GM10248 (cell line): ENCODE measurements around the gene DCTPP1.
A peak's percentile ranks its signal among the peaks of the same experiment; 100 is the strongest.

Experiments
- CTCF ChIA-PET: fragments of 300-600 bp; sonication (Branson Sonifier 250); formaldehyde crosslinking; extraction: SDS; loops from one replicate; lab custom pipeline; 2021; ENCODE audit warnings: antibody characterized with exemption; lab: Yijun Ruan, JAX
- POLR2A ChIA-PET: fragments of 350-650 bp; sonication (Branson Sonifier 250); formaldehyde crosslinking; extraction: SDS; loops from one replicate; lab custom pipeline; 2020; ENCODE audit warnings: antibody characterized with exemption; lab: Yijun Ruan, JAX
- DNase-seq: peaks from one replicate; pipeline ENCODE4 v3.0.0; 2012; ENCODE audit errors: extremely low spot score
- CTCF ChIP-seq: IDR thresholded peaks from 2 replicates; pipeline ENCODE4 v1.5.1; 2012; ENCODE audit warnings: mild to moderate bottlenecking, low read depth; ENCODE audit errors: extremely low read depth, missing control alignments, control extremely low read depth

The DCTPP1 gene

GRCh38 chr16:30395155-30395991, 34.5 kb downstream of the DCTPP1 start, which contains the start of gene ZNF48:
ZNF48 (plus strand) TSS chr16:30395420; CDS start chr16:30395795, 375 bp downstream.
- DNase-seq = peak; percentile 81
- CTCF ChIA-PET = interaction anchor here (0.8 to 4.8 kb wide), 13 partner anchors 11 to 219 kb away, joined by 3 to 30 read pairs (median 7); partner anchors contain the start of genes DCTPP1, ITGAL, SEPTIN1 and ZNF747
- POLR2A ChIA-PET = interaction anchor here (0.5 to 1.6 kb wide), 3 partner anchors 18 to 46 kb away, joined by 3 to 6 read pairs (median 4); no protein-coding TSS in a partner anchor
- TF ChIP-seq CTCF = peak; percentile 62

GRCh38 chr16:30394592-30395154, 35.2 kb downstream of the DCTPP1 start:
- ChIA-PET CTCF (interaction anchor here (0.8 to 4.8 kb wide), 11 partner anchors 12 to 220 kb away, joined by 3 to 30 read pairs (median 7); partner anchors contain the start of genes DCTPP1, SEPTIN1, ZNF747 and ZNF764), POLR2A (interaction anchor here (0.6 to 1.6 kb wide), 2 partner anchors 17 to 38 kb away, joined by 3 to 4 read pairs; no protein-coding TSS in a partner anchor)
- TF ChIP-seq CTCF = no peak
- DNase-seq = no peak

GRCh38 chr16:30383521-30383920, 46.3 kb downstream of the DCTPP1 start:
- DNase-seq = no peak
- TF ChIP-seq CTCF = no peak
- POLR2A ChIA-PET = interaction anchor here (0.5 to 1.3 kb wide), 2 partner anchors 26 to 298 kb away, joined by 4 read pairs; no protein-coding TSS in a partner anchor
- CTCF ChIA-PET = interaction anchor here (0.7 to 4.7 kb wide), 5 partner anchors 9 to 246 kb away, joined by 3 to 23 read pairs (median 12); partner anchors contain the start of gene ZNF48

GRCh38 chr16:30382111-30382881, 47.5 kb downstream of the DCTPP1 start, which contains the start of gene SEPTIN1:
SEPTIN1 (minus strand) TSS chr16:30382561; CDS start chr16:30382542, 19 bp downstream.
- CTCF ChIA-PET = interaction anchor here (0.9 to 4.7 kb wide), 9 partner anchors 10 to 48 kb away, joined by 3 to 23 read pairs (median 3); partner anchors contain the start of genes DCTPP1 and ZNF48
- TF ChIP-seq CTCF = no peak
- POLR2A ChIA-PET = interaction anchor here (0.5 to 2.1 kb wide), 3 partner anchors 11 to 472 kb away, joined by 4 to 9 read pairs (median 4); partner anchors contain the start of gene TBC1D10B
- DNase-seq = peak; percentile 73

- TF ChIP-seq CTCF = no peak
- CTCF ChIA-PET = interaction anchor here (1.5 to 4.7 kb wide), 4 partner anchors 11 to 48 kb away, joined by 3 to 23 read pairs (median 16); partner anchors contain the start of genes DCTPP1 and ZNF48
- DNase-seq = no peak
- POLR2A ChIA-PET = interaction anchor here (2.1 kb wide), 1 partner anchor 10 kb away, joined by 9 read pairs; the partner anchor contains the start of gene TBC1D10B
Observed at GRCh38 chr16:30381291-30382041, 48.4 kb downstream of the DCTPP1 start.
